OCI-LY3 (cell line): Measurements from ENCODE around the gene ORAI1.

ENCODE experiments used
- H2AFZ ChIP-seq: fragments of 200-600, 300-600 bp; shearing (Covaris generic); 2 replicates; pipeline ENCODE4 v1.6.0; 2014; ENCODE audit warnings: antibody characterized with exemption, low read depth, low read length
- H3K27ac ChIP-seq: fragments of 200-600, 300-600 bp; sonication (generic); 2 replicates; pipeline ENCODE4 v1.5.1; 2014; ENCODE audit warnings: mild to moderate bottlenecking, low read length, moderate library complexity, mixed read lengths
- H3K27me3 ChIP-seq: fragments of 200-600, 300-600 bp; sonication (generic); 2 replicates; pipeline ENCODE4 v1.6.1; 2014; ENCODE audit warnings: low read depth, low read length, mixed read lengths
- H3K36me3 ChIP-seq: fragments of 200-600, 300-600 bp; sonication (generic); replicated peaks from 2 replicates; pipeline ENCODE3; 2014; ENCODE audit warnings: low read depth, low read length, mixed read lengths
- H3K4me1 ChIP-seq: fragments of 300-600, 200-600 bp; sonication (generic); 2 replicates; pipeline ENCODE4 v1.6.1; 2014; ENCODE audit warnings: low read length, mixed read lengths
- H3K4me2 ChIP-seq: fragments of 200-600, 300-600 bp; sonication (generic); 2 replicates; pipeline ENCODE4 v1.6.1; 2014; ENCODE audit warnings: low read length, mixed read lengths
- H3K4me3 ChIP-seq: fragments of 300-600, 200-600 bp; sonication (generic); 2 replicates; pipeline ENCODE4 v1.5.1; 2014; ENCODE audit warnings: antibody characterized with exemption, mild to moderate bottlenecking, low read length, moderate library complexity
- H3K79me2 ChIP-seq: fragments of 300-600, 200-600 bp; shearing (Covaris generic); 2 replicates; pipeline ENCODE4 v1.6.1; 2014; ENCODE audit warnings: mild to moderate bottlenecking, low read length, mixed read lengths
- H3K9ac ChIP-seq: fragments of 300-600, 200-600 bp; shearing (Covaris generic); 2 replicates; pipeline ENCODE4 v1.6.0; 2014; ENCODE audit warnings: mild to moderate bottlenecking, low read length, moderate library complexity
- H3K9me3 ChIP-seq: fragments of 200-600, 300-600 bp; shearing (Covaris generic); 2 replicates; pipeline ENCODE4 v1.6.1; 2014; ENCODE audit warnings: low read length, mixed read lengths; ENCODE audit not compliant: insufficient read depth
- H4K20me1 ChIP-seq: fragments of 200-600, 300-600 bp; sonication (generic); 2 replicates; pipeline ENCODE4 v1.6.1; 2016; ENCODE audit warnings: low read length, mixed read lengths; ENCODE audit not compliant: insufficient read depth
- EZH2phosphoT487 ChIP-seq: fragments of 200-600 bp; shearing (Covaris generic); IDR thresholded peaks from 2 replicates; pipeline ENCODE4 v1.6.1; 2018; ENCODE audit warnings: antibody characterized with exemption, mixed run types, low read depth
- TF ChIP-seq, protein P1 (sequence below): fragments of 200-600, 300-600 bp; sonication (generic); IDR thresholded peaks from 2 replicates; pipeline ENCODE4 v1.5.1; 2014; ENCODE audit warnings: antibody characterized with exemption, low read length, low read depth

ORAI1 gene

DNA sequence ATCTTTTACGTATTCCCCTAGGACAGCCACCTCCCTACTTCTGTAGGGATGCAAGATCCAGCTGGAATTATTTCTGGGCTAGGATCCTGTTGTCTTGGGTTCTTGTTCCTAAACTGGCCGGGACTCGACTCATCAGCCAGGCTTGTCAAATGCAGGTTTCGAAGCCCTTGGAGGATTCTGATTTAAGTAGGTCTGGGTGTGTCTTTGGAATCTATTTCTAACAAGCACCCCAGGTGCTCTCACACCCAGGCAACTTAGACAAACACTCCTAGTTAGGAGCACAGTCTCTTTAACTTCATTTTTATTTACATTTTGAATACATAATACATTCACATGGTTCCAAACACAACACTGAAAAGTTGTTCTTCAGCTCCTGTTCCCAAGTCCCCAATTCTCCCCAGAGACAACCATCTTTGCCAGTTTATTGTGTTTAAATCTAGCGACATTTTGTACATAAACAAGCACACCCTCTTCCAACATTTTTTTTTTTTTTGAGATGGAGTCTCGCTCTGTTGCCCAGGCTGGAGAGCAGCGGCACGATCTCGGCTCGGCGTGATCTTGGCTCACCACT is 22.2 kb downstream of the ORAI1 start:
- H3K4me1 ChIP-seq: no peaks in the 10 kb centered on the region
- H3K36me3 ChIP-seq: peaks cover 6% of the 10 kb centered on the region
- TF ChIP-seq EZH2phosphoT487: no peak
- TF ChIP-seq, protein P1, sequence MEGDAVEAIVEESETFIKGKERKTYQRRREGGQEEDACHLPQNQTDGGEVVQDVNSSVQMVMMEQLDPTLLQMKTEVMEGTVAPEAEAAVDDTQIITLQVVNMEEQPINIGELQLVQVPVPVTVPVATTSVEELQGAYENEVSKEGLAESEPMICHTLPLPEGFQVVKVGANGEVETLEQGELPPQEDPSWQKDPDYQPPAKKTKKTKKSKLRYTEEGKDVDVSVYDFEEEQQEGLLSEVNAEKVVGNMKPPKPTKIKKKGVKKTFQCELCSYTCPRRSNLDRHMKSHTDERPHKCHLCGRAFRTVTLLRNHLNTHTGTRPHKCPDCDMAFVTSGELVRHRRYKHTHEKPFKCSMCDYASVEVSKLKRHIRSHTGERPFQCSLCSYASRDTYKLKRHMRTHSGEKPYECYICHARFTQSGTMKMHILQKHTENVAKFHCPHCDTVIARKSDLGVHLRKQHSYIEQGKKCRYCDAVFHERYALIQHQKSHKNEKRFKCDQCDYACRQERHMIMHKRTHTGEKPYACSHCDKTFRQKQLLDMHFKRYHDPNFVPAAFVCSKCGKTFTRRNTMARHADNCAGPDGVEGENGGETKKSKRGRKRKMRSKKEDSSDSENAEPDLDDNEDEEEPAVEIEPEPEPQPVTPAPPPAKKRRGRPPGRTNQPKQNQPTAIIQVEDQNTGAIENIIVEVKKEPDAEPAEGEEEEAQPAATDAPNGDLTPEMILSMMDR: no peak
- no peak overlapping the region for H2AFZ ChIP-seq
- H3K4me3 ChIP-seq: no peak overlapping the region
- no peaks in the 10 kb centered on the region for H3K27me3 ChIP-seq
- no peak overlapping the region for H3K9ac ChIP-seq
- H3K27ac ChIP-seq: no peak overlapping the region
- H3K79me2 ChIP-seq: no peaks in the 10 kb centered on the region
- H3K9me3 ChIP-seq: no peaks in the 10 kb centered on the region
- no peak overlapping the region for H3K4me2 ChIP-seq
- no peaks in the 10 kb centered on the region for H4K20me1 ChIP-seq

DNA sequence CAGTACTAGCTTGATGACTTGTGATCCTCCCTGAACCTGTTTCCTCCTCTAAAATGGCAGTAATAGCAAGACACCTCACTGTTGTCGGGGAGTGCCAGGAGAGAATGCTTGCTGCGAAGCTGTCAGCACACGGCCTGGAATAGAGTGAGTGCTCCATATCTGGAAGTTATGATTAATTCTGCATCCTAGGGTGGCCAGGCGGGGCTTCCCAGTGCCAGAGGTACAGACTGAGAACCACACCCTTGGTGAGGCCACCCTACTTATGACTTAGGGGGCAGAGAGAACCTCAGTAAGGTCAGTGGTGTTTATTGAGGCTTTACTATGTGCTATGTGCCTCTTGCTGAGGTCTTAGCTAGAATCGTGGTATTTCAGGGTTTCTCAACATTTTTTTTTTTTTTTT is 23.0 kb downstream of the ORAI1 start:
- H3K36me3 ChIP-seq: peaks cover 6% of the 10 kb centered on the region
- H3K9ac ChIP-seq: no peak overlapping the region
- TF ChIP-seq, protein P1: no peak
- no peak for TF ChIP-seq EZH2phosphoT487
- no peaks in the 10 kb centered on the region for H3K27me3 ChIP-seq
- H4K20me1 ChIP-seq: no peaks in the 10 kb centered on the region
- no peaks in the 10 kb centered on the region for H3K4me1 ChIP-seq
- no peak overlapping the region for H2AFZ ChIP-seq
- H3K4me3 ChIP-seq: no peak overlapping the region
- H3K9me3 ChIP-seq: no peaks in the 10 kb centered on the region
- H3K27ac ChIP-seq: no peak overlapping the region
- no peaks in the 10 kb centered on the region for H3K79me2 ChIP-seq
- no peak overlapping the region for H3K4me2 ChIP-seq

DNA sequence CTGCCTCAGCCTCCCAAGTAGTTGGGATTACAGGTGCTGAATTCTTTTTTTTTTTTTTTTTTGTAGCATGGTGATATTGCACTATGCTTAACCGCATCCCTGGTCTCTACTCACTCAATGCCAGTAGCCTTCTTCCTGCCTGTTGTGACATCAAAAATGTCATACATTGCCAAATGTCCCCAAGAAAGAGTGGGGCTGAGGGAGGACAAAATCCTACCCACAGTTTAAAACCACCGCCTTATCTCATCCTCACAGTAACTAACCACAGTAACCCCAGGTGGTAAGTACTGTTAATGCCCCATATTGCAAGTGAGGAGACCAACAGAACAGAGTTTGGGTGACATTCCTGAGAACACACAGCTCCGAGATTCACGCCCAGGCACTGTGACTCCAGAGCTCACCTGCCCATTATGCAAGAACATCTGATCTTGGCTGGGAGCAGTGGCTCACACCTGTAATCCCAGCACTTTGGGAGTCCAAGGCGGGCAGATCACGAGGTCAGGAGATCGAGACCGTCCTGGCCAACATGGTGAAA is 23.6 kb downstream of the ORAI1 start:
- Histone ChIP-seq H3K79me2 (no peaks in the 10 kb centered on the region), H3K9me3 (no peaks in the 10 kb centered on the region), H3K27me3 (no peaks in the 10 kb centered on the region), H3K36me3 (peaks cover 6% of the 10 kb centered on the region), H3K4me1 (no peaks in the 10 kb centered on the region), H2AFZ (no peak overlapping the region), H3K4me2 (no peak overlapping the region), H3K27ac (no peak overlapping the region), H4K20me1 (no peaks in the 10 kb centered on the region), H3K9ac (no peak overlapping the region), H3K4me3 (no peak overlapping the region)
- TF ChIP-seq, protein P1: no peak
- TF ChIP-seq EZH2phosphoT487: no peak

DNA sequence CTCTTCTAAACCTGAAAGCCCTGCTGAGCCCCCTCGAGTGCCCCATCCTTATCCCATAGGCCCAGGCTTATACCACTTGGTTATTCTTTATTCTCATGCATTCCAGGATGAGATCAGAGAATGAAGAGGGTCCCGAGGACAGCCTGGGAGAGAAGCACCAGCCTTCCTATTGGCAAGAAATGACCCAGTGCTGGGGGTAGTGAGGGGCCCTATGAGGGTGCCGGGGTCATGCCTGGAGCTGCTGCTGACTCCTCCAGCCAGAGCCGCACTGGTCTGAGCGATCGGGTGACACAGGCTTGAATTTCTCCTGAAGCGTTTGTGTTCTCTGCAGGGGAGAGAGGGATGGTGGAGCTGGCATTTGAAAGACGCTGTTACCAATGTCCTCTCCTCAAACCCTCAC is 25.0 kb downstream of the ORAI1 start:
- Histone ChIP-seq H3K4me1 (no peaks in the 10 kb centered on the region), H3K4me2 (no peak overlapping the region), H3K36me3 (peaks cover 4% of the 10 kb centered on the region), H3K27me3 (no peaks in the 10 kb centered on the region), H3K9ac (no peak overlapping the region), H3K4me3 (no peak overlapping the region), H4K20me1 (no peaks in the 10 kb centered on the region), H3K27ac (no peak overlapping the region), H2AFZ (no peak overlapping the region), H3K79me2 (no peaks in the 10 kb centered on the region), H3K9me3 (no peaks in the 10 kb centered on the region)
- TF ChIP-seq EZH2phosphoT487: no peak
